GM23338 (cell line): Measurements from ENCODE around the gene MOB3C.

ENCODE experiments used
- CREB1 ChIP-seq: fragments of 250-450 bp; sonication (Bioruptor Pico); IDR thresholded peaks from 2 replicates; pipeline ENCODE4 v1.5.0; 2020; ENCODE audit warnings: low read depth, mild to moderate bottlenecking, moderate library complexity
- EZH2 ChIP-seq: fragments of 200-600 bp; sonication (generic); IDR thresholded peaks from one replicate; pipeline ENCODE4 v1.8.0; 2017; ENCODE audit warnings: antibody characterized with exemption, mild to moderate bottlenecking, low read depth; ENCODE audit not compliant: unreplicated experiment
- EZH2phosphoT487 ChIP-seq: fragments of 200-600 bp; sonication (generic); IDR thresholded peaks from one replicate; pipeline ENCODE4 v1.8.1; 2018; ENCODE audit warnings: antibody characterized with exemption; ENCODE audit not compliant: unreplicated experiment
- JUNB ChIP-seq: IDR thresholded peaks from one replicate; pipeline ENCODE4 v1.6.1; 2016; ENCODE audit warnings: antibody characterized with exemption; ENCODE audit not compliant: unreplicated experiment
- NANOG ChIP-seq: IDR thresholded peaks from 2 replicates; pipeline ENCODE4 v1.6.1; 2016; ENCODE audit warnings: antibody characterized with exemption, borderline replicate concordance
- POLR2AphosphoS5 ChIP-seq: IDR thresholded peaks from 2 replicates; pipeline ENCODE4 v1.6.1; 2016; ENCODE audit warnings: antibody characterized with exemption, low read depth
- STAT1 ChIP-seq: IDR thresholded peaks from one replicate; pipeline ENCODE4 v1.6.1; 2016; ENCODE audit warnings: antibody characterized with exemption; ENCODE audit not compliant: unreplicated experiment
- ZNF114 ChIP-seq: fragments of 250-450 bp; sonication (Bioruptor Pico); IDR thresholded peaks from 2 replicates; pipeline ENCODE4 v1.5.0; 2020; ENCODE audit warnings: mild to moderate bottlenecking, moderate library complexity
- ZNF331 ChIP-seq: fragments of 250-450 bp; sonication (Bioruptor Pico); IDR thresholded peaks from 2 replicates; pipeline ENCODE4 v1.5.0; 2020; ENCODE audit warnings: low read depth, mild to moderate bottlenecking, moderate library complexity
- ZNF462 ChIP-seq: fragments of 250-450 bp; sonication (Bioruptor Pico); IDR thresholded peaks from 2 replicates; pipeline ENCODE4 v1.5.0; 2020; ENCODE audit warnings: mild to moderate bottlenecking, moderate library complexity
- TF ChIP-seq, protein P1 (sequence below), 2 experiments: fragments of 200-600 bp in 1 of 2; sonication (generic) in 1 of 2; conservative IDR thresholded peaks; 2 replicates each; pipeline versions ENCODE4 v1.5.1 to v1.6.1; 2016 to 2017; ENCODE audit warnings: antibody characterized with exemption in 2 of 2, low read depth in 2 of 2, mild to moderate bottlenecking in 2 of 2, moderate library complexity in 1 of 2
- TF ChIP-seq, protein P2 (sequence below): IDR thresholded peaks from one replicate; pipeline ENCODE4 v1.6.1; 2018; ENCODE audit warnings: antibody characterized with exemption; ENCODE audit not compliant: unreplicated experiment
- TF ChIP-seq, protein P3 (sequence below): IDR thresholded peaks from 2 replicates; pipeline ENCODE4 v1.6.1; 2016; ENCODE audit warnings: antibody characterized with exemption

DNA sequence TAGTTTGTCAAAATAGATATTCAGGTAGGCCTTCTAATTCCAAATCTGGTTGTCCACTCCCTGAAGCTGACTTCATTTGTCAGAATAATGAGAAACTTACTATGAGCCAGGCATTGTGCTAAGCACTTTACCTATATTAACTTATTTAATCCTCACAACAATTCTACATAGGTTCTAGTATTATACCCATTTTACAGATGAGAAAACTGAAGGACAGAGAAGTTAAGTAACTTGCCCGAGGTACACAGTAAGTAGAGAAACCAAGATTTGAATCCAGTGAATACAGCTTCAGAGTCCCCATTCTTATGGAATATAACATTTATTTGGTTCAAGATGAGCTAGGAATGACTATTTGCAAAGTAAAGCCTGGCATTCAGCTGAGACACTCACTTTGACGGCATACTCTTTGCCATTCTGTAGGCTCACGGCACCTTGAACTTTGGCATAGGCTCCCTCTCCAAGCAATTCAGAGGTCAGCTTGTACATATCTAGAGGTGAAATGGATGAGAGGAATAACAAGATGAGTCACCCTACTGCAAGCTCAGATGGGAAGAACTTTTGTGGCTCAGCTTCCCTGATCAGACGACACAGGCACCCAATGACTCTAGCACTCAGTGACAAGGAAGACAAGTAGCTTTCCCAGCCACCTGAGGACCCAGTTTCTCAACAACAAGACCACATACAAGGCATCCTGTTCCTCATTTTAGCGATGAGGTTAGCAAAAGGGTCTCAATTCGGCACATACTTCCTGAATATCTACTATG lies 36.3 kb downstream of the MOB3C start:
- TF ChIP-seq, protein P1, sequence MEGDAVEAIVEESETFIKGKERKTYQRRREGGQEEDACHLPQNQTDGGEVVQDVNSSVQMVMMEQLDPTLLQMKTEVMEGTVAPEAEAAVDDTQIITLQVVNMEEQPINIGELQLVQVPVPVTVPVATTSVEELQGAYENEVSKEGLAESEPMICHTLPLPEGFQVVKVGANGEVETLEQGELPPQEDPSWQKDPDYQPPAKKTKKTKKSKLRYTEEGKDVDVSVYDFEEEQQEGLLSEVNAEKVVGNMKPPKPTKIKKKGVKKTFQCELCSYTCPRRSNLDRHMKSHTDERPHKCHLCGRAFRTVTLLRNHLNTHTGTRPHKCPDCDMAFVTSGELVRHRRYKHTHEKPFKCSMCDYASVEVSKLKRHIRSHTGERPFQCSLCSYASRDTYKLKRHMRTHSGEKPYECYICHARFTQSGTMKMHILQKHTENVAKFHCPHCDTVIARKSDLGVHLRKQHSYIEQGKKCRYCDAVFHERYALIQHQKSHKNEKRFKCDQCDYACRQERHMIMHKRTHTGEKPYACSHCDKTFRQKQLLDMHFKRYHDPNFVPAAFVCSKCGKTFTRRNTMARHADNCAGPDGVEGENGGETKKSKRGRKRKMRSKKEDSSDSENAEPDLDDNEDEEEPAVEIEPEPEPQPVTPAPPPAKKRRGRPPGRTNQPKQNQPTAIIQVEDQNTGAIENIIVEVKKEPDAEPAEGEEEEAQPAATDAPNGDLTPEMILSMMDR (conservative IDR thresholded peaks at IDR 0.05; ENCODE audit: low read depth in 2 of 2): no peak
- TF ChIP-seq POLR2AphosphoS5 (no peak), STAT1 (no peak), EZH2 (no peak), CREB1 (CRISPR knock-in tag) (no peak), EZH2phosphoT487 (no peak), ZNF331 (CRISPR knock-in tag) (no peak), JUNB (no peak), ZNF462 (CRISPR knock-in tag) (no peak), ZNF114 (CRISPR knock-in tag) (no peak), NANOG (no peak)
- TF ChIP-seq, protein P2, sequence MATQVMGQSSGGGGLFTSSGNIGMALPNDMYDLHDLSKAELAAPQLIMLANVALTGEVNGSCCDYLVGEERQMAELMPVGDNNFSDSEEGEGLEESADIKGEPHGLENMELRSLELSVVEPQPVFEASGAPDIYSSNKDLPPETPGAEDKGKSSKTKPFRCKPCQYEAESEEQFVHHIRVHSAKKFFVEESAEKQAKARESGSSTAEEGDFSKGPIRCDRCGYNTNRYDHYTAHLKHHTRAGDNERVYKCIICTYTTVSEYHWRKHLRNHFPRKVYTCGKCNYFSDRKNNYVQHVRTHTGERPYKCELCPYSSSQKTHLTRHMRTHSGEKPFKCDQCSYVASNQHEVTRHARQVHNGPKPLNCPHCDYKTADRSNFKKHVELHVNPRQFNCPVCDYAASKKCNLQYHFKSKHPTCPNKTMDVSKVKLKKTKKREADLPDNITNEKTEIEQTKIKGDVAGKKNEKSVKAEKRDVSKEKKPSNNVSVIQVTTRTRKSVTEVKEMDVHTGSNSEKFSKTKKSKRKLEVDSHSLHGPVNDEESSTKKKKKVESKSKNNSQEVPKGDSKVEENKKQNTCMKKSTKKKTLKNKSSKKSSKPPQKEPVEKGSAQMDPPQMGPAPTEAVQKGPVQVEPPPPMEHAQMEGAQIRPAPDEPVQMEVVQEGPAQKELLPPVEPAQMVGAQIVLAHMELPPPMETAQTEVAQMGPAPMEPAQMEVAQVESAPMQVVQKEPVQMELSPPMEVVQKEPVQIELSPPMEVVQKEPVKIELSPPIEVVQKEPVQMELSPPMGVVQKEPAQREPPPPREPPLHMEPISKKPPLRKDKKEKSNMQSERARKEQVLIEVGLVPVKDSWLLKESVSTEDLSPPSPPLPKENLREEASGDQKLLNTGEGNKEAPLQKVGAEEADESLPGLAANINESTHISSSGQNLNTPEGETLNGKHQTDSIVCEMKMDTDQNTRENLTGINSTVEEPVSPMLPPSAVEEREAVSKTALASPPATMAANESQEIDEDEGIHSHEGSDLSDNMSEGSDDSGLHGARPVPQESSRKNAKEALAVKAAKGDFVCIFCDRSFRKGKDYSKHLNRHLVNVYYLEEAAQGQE: no peak
- TF ChIP-seq, protein P3, sequence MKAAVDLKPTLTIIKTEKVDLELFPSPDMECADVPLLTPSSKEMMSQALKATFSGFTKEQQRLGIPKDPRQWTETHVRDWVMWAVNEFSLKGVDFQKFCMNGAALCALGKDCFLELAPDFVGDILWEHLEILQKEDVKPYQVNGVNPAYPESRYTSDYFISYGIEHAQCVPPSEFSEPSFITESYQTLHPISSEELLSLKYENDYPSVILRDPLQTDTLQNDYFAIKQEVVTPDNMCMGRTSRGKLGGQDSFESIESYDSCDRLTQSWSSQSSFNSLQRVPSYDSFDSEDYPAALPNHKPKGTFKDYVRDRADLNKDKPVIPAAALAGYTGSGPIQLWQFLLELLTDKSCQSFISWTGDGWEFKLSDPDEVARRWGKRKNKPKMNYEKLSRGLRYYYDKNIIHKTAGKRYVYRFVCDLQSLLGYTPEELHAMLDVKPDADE: no peak
